Stimulated activated CD8-positive, alpha-beta memory T cell treated with anti-CD3 and anti-CD28 coated beads, Interleukin-7, amount 100 ng/mL, for 48 hours (primary cell): Measurements from ENCODE around the gene KCNJ6.

Source experiments
- DNase-seq, 2 donors: peaks; one replicate each; pipeline ENCODE4 v3.0.0-alpha.2; 2020; ENCODE audit warnings: low read depth in 1 of 2; ENCODE audit errors: extremely low read depth in 1 of 2

KCNJ6 gene

DNA sequence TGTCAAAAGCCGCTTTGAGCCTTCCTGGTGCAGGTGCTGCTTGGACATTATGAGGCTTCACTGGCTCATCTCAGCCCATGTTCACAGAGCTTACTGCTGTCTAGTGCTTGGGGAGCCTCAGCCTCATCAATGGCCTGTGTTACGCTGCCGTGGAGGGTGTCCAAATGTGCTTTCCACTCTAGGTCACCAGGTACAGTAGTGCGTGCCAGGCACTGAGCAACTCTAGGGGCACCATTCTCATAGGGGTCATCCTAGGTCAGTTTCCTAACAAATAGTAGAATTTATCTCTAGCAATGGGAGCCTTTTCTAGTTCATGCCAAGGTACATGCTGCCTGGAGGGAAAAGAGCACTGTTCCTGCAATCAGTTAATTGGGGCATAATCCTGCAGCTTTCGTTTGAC, 355.9 kb downstream of the KCNJ6 start:
- DNase-seq, result no peak

DNA sequence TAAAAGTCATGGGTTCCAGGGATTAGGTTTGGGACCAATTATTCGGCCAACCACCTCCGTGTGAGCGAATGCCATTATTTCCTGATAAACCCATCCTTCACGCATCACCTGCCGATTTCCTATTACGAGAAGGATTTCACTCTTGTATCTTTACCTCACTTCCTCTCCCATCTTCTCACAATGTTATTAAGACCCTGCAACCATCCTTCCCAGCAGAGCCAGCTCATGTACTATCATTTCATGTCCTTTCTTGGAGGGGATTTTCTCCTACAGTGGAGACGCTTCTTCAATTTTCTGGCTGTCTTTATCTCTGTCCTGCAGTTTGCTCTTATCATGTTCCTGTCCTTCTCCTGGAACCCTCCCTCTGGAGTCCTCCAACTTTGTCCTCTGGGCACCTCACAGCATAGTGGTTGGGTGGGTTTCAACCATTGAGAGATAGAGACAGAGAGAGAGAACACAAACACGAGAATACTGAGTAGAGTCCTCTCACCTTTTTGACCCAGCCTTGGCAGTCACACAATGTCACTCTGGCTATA, 357.5 kb downstream of the KCNJ6 start:
- DNase-seq, result no peak
